Astrocyte of the hippocampus (primary cell): ENCODE data around the gene ETNK2.
"Not testable (repeated sequence)": the region's sequence is repeated elsewhere in the genome, so short reads cannot be mapped to it uniquely, and the experiment has no call there.

Experiments
- DNase-seq: peaks from one replicate; pipeline ENCODE4 v3.0.0; 2011; ENCODE audit warnings: low read depth, low spot score

ETNK2 gene

GRCh38 chr1:204102029-204102611 is 49.7 kb downstream of the ETNK2 start:
- no peak for DNase-seq

GRCh38 chr1:204099754-204100153 is 52.1 kb downstream of the ETNK2 start:
- not testable (repeated sequence) for DNase-seq

GRCh38 chr1:204098683-204099082 is 53.2 kb downstream of the ETNK2 start:
- DNase-seq, result no peak

- no peak for DNase-seq
These were observed 54.9 kb downstream of the ETNK2 start for GRCh38 chr1:204096931-204097330.

GRCh38 chr1:204094856-204095634 is 56.8 kb downstream of the ETNK2 start:
- DNase-seq, result no peak

- DNase-seq, result no peak
These were observed 57.5 kb downstream of the ETNK2 start for GRCh38 chr1:204094313-204094729.

- DNase-seq, result no peak
These were observed 58.1 kb downstream of the ETNK2 start for GRCh38 chr1:204093781-204094180.

GRCh38 chr1:204093421-204093717 is 58.5 kb downstream of the ETNK2 start:
- DNase-seq, result no peak

- no peak for DNase-seq
These were observed 59.0 kb downstream of the ETNK2 start for GRCh38 chr1:204092632-204093420.

- DNase-seq, result no peak
These were observed 60.0 kb downstream of the ETNK2 start for GRCh38 chr1:204091787-204092312.

- no peak for DNase-seq
These were observed 60.8 kb downstream of the ETNK2 start for GRCh38 chr1:204091066-204091465.

- not testable (repeated sequence) for DNase-seq
These were observed 61.7 kb downstream of the ETNK2 start for GRCh38 chr1:204090132-204090531.

- no peak for DNase-seq
These were observed 62.6 kb downstream of the ETNK2 start for GRCh38 chr1:204089044-204089751.

- no peak for DNase-seq
These were observed 63.2 kb downstream of the ETNK2 start for GRCh38 chr1:204088596-204088995.

- no peak for DNase-seq
These were observed 63.8 kb downstream of the ETNK2 start for GRCh38 chr1:204087893-204088528.

GRCh38 chr1:204087181-204087892 is 64.5 kb downstream of the ETNK2 start:
- DNase-seq, result no peak

GRCh38 chr1:204085876-204086275 is 66.0 kb downstream of the ETNK2 start:
- DNase-seq, result no peak

- peak; percentile 69 for DNase-seq
These were observed 67.5 kb downstream of the ETNK2 start for GRCh38 chr1:204084247-204084772.

- no peak for DNase-seq
These were observed 68.4 kb downstream of the ETNK2 start for GRCh38 chr1:204083491-204083890.

GRCh38 chr1:204081791-204082513 is 69.9 kb downstream of the ETNK2 start:
- no peak for DNase-seq
